HUES64 (cell line): ENCODE measurements around the gene SH2D4B.

Experiments used
- H3K27ac ChIP-seq: 2 replicates; pipeline ENCODE4 v1.7.0; 2013; ENCODE audit warnings: low read depth, low read length, inconsistent platforms
- H3K27me3 ChIP-seq: 2 replicates; pipeline ENCODE4 v1.6.1; 2013; ENCODE audit warnings: mild to moderate bottlenecking, low read length; ENCODE audit not compliant: insufficient read depth
- H3K36me3 ChIP-seq: 2 replicates; pipeline ENCODE4 v1.6.1; 2013; ENCODE audit warnings: mild to moderate bottlenecking, low read length; ENCODE audit not compliant: insufficient read depth
- H3K4me1 ChIP-seq: 2 replicates; pipeline ENCODE4 v1.6.1; 2013; ENCODE audit warnings: mild to moderate bottlenecking, low read length, moderate library complexity; ENCODE audit not compliant: insufficient read depth
- H3K4me3 ChIP-seq: 2 replicates; pipeline ENCODE4 v1.5.1; 2013; ENCODE audit warnings: mild to moderate bottlenecking, low read length, moderate library complexity
- H3K9ac ChIP-seq: 2 replicates; pipeline ENCODE4 v1.6.1; 2013; ENCODE audit warnings: mild to moderate bottlenecking, low read depth, low read length
- H3K9me3 ChIP-seq: 2 replicates; pipeline ENCODE4 v1.6.1; 2013; ENCODE audit warnings: low read depth, low read length; ENCODE audit not compliant: insufficient read depth
- WGBS: fragments of 150-250, 120-280 bp; methylation state at CpG from one replicate; pipeline ENCODE4 v1.1.7; 2013; ENCODE audit warnings: missing lambda C conversion rate; 5-methylcytosine and 5-hydroxymethylcytosine counted together

The SH2D4B gene

GRCh38 chr10:80506836-80507487 is 30.7 kb upstream of the SH2D4B start:
- Histone ChIP-seq H3K27ac (peak overlapping the region; percentile 24; the same call in 1 of the 2 replicates), H3K36me3 (peaks cover 28% of the 10 kb centered on the region), H3K27me3 (no peaks in the 10 kb centered on the region), H3K9ac (no peak overlapping the region), H3K4me3 (no peak overlapping the region), H3K9me3 (no peaks in the 10 kb centered on the region), H3K4me1 (peaks cover 18% of the 10 kb centered on the region)
- WGBS, result 90% methylated on average over 13 of the region's 13 CpGs

DNA sequence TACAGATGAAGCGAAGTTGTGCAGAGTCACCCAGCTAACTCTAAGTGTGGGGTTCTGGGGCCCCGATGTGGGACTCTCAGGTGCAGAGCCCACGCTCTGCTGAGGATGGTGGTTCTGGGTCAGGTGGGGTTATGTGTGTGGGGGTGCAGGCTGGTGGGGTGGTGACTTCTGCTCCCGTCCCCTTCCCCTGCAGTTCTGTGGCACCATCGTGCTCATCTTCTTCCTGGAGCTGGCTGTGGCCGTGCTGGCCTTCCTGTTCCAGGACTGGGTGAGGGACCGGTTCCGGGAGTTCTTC is 28.6 kb upstream of the SH2D4B start:
- Histone ChIP-seq H3K4me1 (peaks cover 4% of the 10 kb centered on the region; the same call in 1 of the 2 replicates), H3K9ac (no peak overlapping the region), H3K9me3 (no peaks in the 10 kb centered on the region), H3K36me3 (peaks cover 49% of the 10 kb centered on the region), H3K27me3 (no peaks in the 10 kb centered on the region), H3K4me3 (no peak overlapping the region), H3K27ac (no peak overlapping the region)
- 92% methylated on average over 8 of the region's 8 CpGs for WGBS

GRCh38 chr10:80509403-80510161 is 28.1 kb upstream of the SH2D4B start:
- H3K4me1 ChIP-seq, result no peaks in the 10 kb centered on the region; the same call in 1 of the 2 replicates
- no peak overlapping the region for H3K4me3 ChIP-seq
- no peak overlapping the region for H3K27ac ChIP-seq
- no peaks in the 10 kb centered on the region for H3K27me3 ChIP-seq
- H3K9me3 ChIP-seq, result no peaks in the 10 kb centered on the region
- peaks cover 54% of the 10 kb centered on the region for H3K36me3 ChIP-seq
- WGBS, result 80% methylated on average over 18 of the region's 18 CpGs
- H3K9ac ChIP-seq, result no peak overlapping the region

- Histone ChIP-seq H3K4me1 (no peaks in the 10 kb centered on the region), H3K27me3 (no peaks in the 10 kb centered on the region), H3K9ac (no peak overlapping the region), H3K27ac (no peak overlapping the region), H3K4me3 (no peak overlapping the region), H3K36me3 (peaks cover 71% of the 10 kb centered on the region), H3K9me3 (no peaks in the 10 kb centered on the region)
- WGBS, result 95% methylated on average over 10 of the region's 10 CpGs
Observed at GRCh38 chr10:80512031-80512526, 25.6 kb upstream of the SH2D4B start.

DNA sequence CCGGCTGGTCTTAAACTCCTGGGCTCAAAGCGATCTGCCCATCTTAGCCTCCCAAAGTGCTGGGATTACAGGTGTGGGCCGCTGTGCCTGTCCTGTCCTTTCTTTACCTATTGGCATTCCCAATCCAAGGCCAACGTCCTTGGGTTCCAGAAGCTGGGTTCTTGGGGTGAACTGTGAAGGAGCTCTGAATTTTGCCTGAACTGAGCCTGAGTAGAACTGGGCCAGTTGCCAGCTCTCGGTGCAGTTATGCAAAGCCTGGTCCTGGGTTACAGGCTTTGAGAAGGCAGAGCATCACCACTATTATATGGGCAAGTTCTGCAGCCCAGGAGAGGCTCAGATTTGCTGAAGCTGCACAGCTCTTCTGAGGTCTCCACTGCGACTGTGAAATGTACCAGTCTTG is 24.6 kb upstream of the SH2D4B start:
- Histone ChIP-seq H3K4me1 (no peaks in the 10 kb centered on the region), H3K9me3 (no peaks in the 10 kb centered on the region), H3K36me3 (peaks cover 79% of the 10 kb centered on the region), H3K27me3 (no peaks in the 10 kb centered on the region), H3K9ac (no peak overlapping the region), H3K4me3 (no peak overlapping the region), H3K27ac (no peak overlapping the region)
- 96% methylated on average over 6 of the region's 6 CpGs for WGBS

GRCh38 chr10:80515511-80515910 is 22.2 kb upstream of the SH2D4B start:
- Histone ChIP-seq H3K9ac (no peak overlapping the region), H3K36me3 (peaks cover 74% of the 10 kb centered on the region), H3K27ac (no peak overlapping the region), H3K27me3 (no peaks in the 10 kb centered on the region), H3K4me3 (no peak overlapping the region), H3K4me1 (no peaks in the 10 kb centered on the region), H3K9me3 (no peaks in the 10 kb centered on the region)
- 92% methylated on average over 5 of the region's 5 CpGs for WGBS

DNA sequence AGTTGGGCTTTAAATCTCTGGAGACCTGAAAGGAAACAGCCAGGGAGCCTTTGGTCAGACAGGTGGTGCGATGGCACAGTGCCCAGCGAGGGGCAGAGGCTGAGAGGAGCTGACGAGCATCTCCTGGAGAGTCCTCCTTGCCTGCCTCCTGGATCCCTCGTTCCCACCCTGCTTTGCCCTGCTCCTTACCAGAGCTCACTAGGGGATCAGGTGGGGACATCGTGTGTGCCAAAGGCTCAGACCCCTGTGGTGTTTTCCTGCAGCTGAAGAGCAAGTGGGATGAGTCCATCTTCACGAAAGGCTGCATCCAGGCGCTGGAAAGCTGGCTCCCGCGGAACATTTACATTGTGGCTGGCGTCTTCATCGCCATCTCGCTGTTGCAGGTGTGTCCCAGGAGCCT is 21.8 kb upstream of the SH2D4B start:
- WGBS, result 94% methylated on average over 12 of the region's 12 CpGs
- no peaks in the 10 kb centered on the region for H3K27me3 ChIP-seq
- H3K36me3 ChIP-seq, result peaks cover 72% of the 10 kb centered on the region
- no peak overlapping the region for H3K27ac ChIP-seq
- no peaks in the 10 kb centered on the region for H3K4me1 ChIP-seq
- no peak overlapping the region for H3K4me3 ChIP-seq
- no peak overlapping the region for H3K9ac ChIP-seq
- H3K9me3 ChIP-seq, result no peaks in the 10 kb centered on the region

GRCh38 chr10:80516506-80517075 is 21.1 kb upstream of the SH2D4B start:
- H3K27ac ChIP-seq, result no peak overlapping the region
- H3K4me1 ChIP-seq, result no peaks in the 10 kb centered on the region
- peaks cover 68% of the 10 kb centered on the region for H3K36me3 ChIP-seq
- no peaks in the 10 kb centered on the region for H3K27me3 ChIP-seq
- H3K4me3 ChIP-seq, result no peak overlapping the region
- no peaks in the 10 kb centered on the region for H3K9me3 ChIP-seq
- H3K9ac ChIP-seq, result no peak overlapping the region
- WGBS, result 92% methylated on average over 6 of the region's 6 CpGs

GRCh38 chr10:80517416-80518142 is 20.1 kb upstream of the SH2D4B start:
- no peak overlapping the region for H3K4me3 ChIP-seq
- WGBS, result 97% methylated on average over 21 of the region's 21 CpGs
- no peaks in the 10 kb centered on the region for H3K27me3 ChIP-seq
- no peak overlapping the region for H3K9ac ChIP-seq
- H3K27ac ChIP-seq, result no peak overlapping the region
- H3K36me3 ChIP-seq, result peaks cover 60% of the 10 kb centered on the region
- H3K9me3 ChIP-seq, result no peaks in the 10 kb centered on the region
- H3K4me1 ChIP-seq, result no peaks in the 10 kb centered on the region

DNA sequence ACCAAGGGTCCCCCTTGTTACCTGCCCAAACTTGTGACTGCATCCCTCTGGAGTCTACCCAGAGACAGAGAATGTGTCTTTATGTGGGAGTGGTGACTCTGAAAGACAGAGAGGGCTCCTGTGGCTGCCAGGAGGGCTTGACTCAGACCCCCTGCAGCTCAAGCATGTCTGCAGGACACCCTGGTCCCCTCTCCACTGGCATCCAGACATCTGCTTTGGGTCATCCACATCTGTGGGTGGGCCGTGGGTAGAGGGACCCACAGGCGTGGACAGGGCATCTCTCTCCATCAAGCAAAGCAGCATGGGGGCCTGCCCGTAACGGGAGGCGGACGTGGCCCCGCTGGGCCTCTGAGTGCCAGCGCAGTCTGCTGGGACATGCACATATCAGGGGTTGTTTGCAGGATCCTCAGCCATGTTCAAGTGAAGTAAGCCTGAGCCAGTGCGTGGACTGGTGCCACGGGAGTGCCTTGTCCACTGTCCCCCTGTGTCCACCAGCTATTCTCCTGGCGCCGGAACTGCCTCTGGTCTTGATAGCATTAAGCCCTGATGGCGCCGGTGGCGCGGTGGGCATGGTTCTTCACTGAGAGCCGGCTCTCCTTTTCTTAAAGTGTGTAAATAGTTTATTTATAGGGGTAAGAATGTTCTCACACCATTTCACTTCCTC is 19.4 kb upstream of the SH2D4B start:
- Histone ChIP-seq H3K4me3 (no peak overlapping the region), H3K27me3 (no peaks in the 10 kb centered on the region), H3K9me3 (no peaks in the 10 kb centered on the region), H3K36me3 (peaks cover 53% of the 10 kb centered on the region), H3K27ac (no peak overlapping the region), H3K9ac (no peak overlapping the region), H3K4me1 (no peaks in the 10 kb centered on the region)
- WGBS, result 97% methylated on average over 16 of the region's 17 CpGs
